ENCODE data around the gene CABP1.

DNA sequence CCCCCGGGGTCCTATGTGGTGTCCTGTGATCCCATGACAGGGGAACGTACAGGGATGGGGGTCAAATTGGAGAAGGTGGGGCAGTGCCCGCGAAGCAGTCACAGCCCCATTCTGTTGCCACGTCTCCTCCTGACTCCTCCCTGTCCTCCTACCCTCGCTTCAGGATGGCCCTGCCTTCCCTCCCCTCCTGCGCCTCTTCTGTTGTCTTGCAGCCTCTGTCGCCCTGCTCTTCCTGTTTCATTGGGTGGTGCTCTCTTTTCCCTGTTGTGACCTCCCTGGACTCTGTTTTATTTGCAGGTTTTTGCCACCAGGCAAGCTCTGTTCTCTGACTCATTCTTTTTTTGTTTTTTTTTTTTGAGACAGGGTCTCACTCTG, 18.7 kb downstream of the CABP1 start:
- no peak for TF ChIP-seq POLR2A (IDR thresholded peaks at IDR 0.05)
- no peak for TF ChIP-seq EP300 (IDR thresholded peaks at IDR 0.05)
- TF ChIP-seq, protein P1, sequence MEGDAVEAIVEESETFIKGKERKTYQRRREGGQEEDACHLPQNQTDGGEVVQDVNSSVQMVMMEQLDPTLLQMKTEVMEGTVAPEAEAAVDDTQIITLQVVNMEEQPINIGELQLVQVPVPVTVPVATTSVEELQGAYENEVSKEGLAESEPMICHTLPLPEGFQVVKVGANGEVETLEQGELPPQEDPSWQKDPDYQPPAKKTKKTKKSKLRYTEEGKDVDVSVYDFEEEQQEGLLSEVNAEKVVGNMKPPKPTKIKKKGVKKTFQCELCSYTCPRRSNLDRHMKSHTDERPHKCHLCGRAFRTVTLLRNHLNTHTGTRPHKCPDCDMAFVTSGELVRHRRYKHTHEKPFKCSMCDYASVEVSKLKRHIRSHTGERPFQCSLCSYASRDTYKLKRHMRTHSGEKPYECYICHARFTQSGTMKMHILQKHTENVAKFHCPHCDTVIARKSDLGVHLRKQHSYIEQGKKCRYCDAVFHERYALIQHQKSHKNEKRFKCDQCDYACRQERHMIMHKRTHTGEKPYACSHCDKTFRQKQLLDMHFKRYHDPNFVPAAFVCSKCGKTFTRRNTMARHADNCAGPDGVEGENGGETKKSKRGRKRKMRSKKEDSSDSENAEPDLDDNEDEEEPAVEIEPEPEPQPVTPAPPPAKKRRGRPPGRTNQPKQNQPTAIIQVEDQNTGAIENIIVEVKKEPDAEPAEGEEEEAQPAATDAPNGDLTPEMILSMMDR (IDR thresholded peaks at IDR 0.05), result no peak
- no peak for TF ChIP-seq POLR2AphosphoS5 (IDR thresholded peaks at IDR 0.05)
